ENCODE results near the gene PPP1CC.

The PPP1CC gene

DNA sequence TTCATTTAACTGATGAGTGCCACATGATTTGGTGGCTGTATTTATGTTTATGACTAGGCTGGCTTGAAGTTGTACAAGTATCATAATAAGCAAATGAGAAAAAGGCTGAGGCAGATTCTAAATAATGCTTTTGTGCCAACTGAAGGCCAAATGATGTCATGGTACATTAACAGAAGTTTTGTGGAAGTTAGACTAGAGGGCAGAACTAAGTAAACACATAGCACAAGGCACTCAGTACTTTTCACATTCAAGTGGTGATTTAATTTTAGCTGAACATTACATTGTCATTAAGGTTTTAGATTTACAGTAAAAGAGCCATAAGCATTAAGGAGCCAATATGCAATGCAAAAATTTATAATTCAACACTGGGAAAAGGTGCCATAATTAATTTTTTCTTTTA is 21.1 kb downstream of the PPP1CC start:
- DNase-seq, result no peak

DNA sequence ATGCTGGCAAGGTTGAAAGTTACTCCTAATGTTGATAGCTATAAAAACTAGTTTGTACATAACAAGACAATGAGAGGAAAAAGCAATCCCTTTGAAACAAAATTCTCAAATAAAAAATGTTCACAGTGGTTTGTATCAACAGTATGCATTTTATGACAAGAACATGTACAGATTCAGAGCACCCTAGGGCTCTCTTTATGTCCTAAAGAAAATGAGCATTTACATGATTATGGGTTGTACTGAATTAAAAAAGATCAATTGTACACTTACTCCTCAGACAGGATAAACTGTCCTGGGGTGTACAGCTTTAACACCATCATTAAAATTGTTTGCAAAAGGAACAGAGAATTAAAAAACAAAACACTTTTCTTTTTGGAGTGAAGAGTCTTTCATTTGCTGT is 22.2 kb downstream of the PPP1CC start:
- no peak for DNase-seq

DNA sequence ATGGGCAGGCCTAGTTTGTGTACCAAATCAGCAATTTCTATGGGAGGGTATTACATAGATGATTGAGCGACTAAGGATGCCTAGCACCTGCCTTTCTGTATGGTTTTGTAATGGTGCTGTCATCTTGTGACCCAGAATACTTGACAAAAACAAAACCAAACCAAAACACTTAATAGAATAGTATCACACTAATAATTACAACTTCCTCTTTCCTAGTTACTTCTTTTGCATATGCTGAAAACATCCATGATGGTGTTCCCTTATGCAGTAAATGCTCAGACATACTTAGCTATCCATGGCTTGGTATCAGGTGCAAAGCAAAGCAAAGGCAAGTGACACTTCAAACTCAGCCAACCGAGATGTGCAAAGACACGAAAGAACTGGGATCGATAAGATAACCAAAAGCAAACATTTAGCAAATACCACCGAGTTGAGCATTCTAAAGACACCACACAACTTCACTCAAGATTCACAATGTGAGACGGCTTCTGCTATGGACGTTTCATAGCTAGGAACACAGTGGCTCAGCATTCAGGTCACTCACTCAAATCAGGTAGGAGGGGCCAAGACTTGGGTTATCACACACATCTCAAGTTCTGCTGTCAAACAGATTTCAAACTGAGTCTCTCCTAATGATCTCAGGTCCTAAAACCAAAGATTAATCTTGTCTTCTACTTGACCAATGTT is 24.3 kb downstream of the PPP1CC start:
- no peak for DNase-seq

DNA sequence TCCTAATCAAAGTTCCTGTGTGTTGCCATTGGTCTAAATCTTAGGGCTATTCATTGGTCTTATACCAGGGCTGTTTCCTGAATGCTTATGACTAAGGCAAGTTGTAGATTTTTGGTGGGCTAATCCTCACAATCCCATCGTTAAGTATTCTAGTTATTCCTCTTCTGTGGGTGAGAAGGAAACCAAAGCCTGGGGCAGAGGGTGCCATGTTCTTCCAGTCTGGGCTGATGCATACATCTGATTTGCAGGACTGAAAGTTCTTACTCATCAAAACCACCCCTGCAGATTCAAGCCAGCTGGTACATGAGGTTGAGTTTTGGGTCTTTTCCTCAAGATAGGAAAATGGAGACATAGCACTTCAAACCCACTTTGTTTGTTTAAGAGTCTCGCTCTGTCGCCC is 25.7 kb downstream of the PPP1CC start:
- DNase-seq, result peak; percentile 26

DNA sequence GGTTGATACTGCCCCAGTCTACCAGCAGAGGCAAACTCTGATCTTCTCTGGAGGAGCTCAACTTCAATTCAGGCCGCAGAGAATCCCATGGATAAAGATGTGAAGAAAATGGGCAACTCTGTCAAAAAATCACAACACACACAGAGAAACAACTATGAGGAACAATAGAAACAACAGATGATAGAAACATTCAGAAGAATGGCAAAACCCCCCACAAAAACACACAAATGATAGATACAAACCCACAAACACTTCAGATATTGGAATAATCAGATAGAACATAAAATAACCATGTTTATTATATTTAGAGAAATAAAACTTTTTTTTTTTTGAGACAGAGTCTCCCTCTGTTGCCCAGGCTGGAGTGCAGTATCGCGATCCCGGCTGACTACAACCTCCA is 33.8 kb downstream of the PPP1CC start:
- DNase-seq, result no peak

DNA sequence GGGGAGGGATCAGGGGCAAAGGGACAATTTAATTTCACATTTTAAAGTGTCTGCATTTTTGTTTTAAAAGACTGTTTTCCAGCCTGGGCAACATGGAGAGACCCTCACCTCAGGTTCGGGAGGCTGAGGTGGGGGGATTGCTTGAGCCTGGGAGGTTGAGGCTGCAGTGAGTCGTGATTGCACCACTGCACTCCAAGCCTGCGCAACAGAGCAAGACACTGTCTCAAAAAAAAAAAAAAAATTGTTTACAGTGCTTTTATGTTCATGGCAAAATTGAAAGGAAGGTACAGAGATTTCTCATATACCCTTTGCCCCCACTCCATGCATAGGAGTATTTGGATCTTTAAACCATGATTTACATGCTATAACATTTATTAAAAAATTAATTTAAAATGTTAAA is 37.4 kb downstream of the PPP1CC start:
- DNase-seq, result no peak

DNA sequence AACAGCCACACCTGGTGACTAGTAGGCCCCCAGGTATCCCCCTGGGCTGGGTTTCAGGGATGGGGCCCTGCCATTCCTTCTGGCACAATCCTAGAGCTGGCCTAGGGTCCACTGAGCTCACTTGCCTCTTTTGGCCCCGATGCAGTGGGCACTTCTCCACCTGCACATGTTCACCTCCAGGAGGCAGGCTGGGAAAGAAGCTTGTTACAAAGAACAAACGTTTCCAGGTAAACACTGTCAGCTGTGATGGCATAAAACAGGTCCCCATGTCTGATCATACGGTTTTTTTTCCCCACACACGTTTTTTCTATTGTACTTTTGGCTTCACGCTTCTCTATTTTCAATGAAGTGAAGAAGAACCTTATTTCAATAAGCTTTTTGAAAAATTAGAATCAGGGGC is 37.9 kb downstream of the PPP1CC start:
- no peak for DNase-seq

DNA sequence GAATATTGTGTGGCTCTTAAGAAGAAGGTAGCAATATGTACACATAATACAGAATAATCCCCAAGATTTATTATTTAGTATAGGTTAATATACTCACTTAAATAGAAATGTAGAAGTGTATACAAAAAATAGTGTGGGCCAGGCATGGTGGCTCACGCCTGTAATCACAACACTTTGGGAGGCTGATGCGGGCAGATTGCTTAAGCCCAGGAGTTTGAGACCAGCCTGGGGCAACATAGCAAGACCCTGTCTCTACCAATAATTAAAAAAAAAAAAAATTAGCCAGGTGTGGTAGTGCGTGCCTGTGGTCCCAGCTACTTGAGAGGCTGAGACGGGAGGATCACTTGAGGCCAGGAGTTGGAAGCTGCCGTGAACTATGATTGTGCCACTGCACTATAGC is 38.5 kb downstream of the PPP1CC start:
- DNase-seq, result no peak

DNA sequence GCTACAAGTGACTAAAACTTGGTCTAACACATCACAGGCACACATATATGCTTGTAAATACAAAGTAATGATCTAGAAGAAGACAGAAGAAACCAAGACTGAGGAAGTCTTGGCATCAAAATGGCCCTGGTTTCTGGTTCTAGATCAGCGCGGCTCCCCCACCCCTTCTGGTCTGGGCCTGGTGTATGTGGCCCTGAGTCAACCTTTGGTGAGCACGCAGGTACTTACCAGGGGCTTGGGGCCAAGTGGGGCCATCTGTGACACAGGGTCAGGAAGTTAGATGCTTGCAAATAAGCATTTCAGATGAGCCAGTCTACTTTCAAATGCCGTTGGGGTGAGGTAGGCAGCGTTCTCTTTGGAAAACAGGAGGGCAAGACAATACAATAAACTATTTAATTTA is 40.6 kb downstream of the PPP1CC start:
- no peak for DNase-seq

DNA sequence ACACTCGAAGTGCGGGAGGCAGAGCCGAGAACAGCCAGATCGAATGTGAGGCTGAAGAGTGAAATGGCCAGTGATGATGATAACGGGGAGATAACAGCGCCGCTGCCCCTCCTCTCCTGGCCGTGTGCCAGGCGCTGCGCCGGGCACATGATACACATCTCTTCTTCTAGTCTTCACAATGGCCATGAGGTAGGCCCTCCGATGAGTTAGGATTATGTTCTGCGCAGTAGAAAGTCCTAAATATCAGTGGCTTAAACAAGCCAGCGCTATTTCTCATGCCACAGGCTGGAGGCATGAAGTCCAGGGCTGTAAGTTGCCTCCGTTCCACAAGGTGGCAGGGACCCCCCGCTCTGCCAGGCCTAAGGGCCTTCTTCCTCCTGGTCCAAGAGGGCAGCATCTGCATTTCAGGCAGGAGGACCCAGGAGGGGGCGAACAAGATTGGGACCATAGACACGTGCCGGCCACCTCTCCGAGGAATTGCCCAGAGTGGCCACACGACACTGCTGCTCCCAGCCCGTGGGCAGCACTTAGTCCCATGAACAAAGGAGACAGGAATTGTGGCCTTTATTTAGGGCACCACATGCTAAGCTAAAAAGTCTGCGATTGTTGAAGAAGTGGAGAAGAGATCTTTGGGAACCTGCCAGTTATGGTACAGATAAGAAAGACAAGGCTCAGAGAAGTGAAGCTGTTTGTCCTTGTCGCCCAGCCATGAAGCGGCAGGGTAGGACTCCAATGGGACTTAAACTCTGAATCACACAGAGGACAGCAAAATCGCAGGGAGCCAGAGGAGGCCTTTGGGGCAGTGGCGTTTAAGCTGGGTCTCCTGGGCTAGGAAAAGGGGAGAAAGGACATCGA is 42.9 kb downstream of the PPP1CC start:
- no peak for DNase-seq

DNA sequence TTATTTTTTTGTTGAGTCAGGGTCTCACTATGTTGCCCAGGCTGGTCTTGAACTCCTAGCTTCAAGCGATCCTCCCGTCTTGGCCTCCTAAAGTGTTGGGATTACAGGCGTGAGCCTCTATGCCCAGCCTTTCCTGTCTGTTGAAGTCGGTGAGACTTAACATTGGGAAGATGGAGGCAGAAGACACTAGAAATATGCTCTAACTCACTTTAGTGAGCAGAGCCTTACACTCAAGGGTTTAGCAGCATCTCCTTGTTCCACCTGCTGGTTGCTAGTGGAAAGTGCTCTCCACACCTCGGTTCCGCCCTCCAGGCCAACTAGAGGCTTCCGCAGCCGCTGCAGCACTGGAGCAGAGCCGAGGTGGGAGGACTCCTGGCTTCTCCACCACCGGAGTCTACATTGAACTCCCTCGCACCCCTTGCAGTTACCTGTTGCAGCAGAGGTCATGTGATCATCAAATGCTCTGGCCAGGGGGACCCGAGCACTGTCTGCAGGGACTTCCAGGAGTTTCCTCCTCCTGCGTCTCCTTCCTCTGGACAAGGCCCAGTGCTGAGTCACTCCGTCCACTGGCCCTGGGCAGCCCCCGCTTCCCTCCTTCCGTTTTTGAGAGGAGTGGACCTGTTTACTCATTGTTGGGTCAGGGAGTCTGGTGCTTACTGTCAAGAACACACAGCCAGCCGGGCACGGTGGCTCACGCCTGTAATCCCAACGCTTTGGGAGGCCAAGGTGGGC is 44.4 kb downstream of the PPP1CC start:
- peak; percentile 87 for DNase-seq

DNA sequence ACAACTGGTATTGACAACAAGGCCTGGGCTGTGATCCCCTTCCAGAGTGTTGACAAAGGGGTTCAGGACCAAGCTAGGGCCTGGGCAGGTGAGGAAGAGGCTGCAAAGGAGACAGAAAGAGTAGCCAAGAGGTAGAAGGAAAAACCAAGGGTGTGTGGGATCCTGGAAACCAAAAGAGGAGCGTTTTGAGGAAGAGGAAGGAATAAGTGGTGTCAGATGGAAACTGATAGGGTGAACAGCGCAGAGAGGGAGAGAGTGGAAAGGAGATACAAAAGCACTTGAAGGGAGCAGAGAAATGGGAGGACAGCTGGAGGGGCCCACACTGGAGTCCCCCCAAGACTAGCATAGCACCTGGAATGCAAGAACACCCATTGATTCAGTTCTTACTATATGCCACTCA is 45.5 kb downstream of the PPP1CC start:
- no peak for DNase-seq

DNA sequence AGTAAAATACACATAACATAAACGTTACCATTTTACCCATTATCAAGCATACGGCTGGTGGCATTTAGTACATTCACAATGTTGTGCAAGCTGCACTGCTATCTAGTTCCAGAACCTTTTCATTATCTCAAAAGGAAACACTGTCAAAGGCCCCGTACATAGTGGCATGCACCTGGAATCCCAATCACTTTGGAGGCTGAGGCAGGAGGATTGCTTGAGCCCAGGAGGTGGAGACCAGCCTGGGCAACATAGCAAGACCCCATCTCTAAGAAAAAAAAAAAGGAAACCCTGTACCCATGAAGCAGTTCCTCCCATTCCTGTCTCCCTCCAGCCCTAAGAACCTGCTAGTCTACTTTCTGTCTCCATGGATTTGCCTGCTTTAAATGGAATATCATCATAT is 46.4 kb downstream of the PPP1CC start:
- DNase-seq, result no peak

DNA sequence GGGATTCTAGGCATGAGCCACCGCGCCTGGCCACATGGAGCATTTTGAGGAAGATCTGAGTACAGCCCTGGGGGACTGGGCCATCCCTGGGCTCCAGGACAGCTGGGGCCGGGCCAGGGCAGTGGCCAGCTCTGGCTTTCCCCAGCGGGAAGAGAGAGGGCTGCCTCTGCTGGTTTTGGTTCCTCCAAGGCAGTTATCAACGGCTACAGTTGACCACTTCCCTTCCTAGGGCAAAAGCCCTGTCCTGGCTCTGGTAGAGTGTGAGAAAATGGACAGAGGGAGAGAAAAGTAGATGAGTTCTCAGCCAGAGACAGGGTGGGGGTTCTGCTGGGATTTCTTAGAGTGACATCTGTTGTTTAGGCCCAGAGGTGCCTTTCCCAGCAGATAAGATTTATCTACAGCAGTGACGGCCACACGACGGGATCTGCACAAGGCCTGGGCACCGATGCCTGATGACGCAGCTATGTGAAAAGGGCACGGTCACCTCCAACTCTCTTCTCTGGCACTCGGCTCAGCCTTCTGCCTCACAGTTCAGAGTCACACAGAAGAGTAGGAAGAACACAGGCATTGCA is 48.3 kb downstream of the PPP1CC start:
- DNase-seq, result no peak

DNA sequence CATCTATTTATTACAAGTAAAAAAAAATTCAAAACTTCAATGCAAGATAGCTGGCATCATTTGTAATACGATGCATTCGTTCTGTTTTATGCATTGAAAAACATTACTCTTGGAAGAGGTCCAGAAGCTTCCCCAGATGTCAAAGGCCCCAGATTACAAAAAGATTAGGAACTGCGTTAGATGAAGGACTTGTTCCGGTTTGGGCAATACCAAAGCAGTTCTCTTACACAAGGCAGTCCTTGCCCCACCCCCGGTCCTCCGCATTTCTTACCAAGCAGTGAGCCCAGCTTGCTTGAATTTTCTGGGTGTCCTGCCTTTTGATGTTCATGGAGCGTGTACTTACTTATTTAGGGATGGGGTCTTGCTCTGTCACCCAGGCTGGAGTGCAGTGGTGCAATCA is 49.0 kb downstream of the PPP1CC start:
- no peak for DNase-seq

DNA sequence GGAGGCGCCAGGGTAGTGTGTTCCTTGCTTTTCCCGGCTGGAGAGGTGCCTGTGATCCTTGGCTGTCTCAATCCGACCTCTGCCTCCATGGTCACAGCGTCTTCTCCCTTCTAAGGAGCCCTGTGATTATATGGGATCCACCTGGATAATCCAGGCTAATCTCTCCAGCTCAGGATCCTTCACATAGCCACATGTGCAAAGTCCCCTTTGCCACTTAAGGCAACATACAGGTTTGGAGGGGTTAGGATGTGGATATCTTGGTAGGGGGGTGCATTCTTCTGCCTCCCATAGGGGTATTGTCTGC is 52.6 kb downstream of the PPP1CC start:
- DNase-seq, result no peak

DNA sequence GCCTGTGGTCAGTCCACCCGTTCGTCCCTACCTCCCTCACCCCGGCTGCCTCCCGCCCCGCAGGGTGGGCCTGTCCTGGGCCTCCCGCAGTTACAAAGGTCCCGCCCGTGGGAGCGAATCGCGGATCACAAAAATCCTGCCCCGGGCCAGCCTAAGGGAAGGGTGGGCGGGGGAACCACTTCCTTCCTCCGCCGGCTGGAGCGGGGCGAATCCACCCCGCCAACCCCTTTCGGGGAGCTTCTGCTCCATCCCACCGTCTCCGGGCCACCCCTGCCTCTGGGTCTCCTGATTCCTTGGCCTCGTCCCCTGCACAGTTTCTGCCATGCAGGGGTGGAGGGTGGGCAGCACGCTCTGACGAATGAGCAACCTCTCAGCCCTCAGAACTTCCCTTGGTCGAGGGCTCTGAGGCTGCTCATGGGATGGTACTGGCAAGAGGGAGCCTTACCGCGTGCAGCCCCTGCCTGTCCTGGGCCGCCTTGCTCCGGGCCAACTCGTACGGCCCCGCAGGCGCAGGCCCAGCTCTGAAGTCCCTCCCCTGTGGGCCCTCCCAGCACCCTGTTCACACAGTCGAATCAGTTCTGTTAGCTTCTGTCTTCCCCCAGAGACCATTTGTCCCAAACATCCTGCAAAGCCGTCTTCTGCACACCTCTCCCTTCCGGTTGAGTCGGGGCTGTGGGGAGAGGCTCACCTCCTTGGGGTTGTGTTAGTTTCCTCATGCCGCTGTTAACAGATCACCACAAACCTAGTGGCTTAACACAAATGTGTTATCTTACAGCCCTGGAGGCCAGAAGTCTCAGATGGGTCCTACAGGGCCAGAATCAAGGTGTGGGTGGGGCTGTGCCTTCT is 53.2 kb downstream of the PPP1CC start:
- peak; percentile 58 for DNase-seq

DNA sequence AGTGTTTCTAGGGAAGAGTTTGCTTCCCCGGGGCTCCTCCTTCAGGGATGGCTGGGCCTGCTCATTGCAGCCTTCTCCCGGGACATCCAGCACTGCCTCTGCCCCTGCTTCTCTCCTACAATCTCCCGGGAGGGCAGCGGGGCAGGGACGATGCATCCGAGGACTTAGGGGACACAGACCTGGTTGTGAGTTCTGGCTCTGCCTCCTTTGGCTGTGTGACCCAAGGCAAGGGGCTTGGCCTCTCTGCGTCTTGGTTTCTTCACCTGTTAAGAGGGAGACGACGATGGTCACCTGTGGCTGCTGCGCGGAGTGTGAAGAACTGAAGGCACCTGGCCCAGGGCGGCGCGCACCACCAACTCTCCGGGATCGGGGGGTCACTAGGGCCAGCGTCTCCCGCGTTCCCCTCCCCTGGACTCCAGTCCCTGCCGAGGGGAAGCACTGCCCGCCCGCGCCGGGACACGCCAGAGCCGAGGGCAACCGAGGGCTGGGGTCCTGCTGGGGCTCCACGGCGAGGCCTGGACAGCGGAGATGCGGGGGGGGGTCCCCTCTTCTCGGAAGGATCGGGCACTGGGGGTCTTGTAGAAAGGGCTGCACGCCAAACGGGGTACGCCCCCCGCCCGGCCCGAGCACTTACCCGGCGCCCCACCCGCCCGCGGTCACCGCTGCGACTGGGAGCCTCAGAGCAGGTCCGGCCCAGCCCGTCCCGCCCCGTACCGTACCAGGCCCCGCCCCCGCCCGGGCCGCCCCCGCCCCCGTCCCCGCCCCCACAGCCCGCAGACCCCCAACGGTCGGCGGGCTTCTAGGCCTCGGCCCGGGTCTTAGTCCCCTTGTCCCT is 54.0 kb downstream of the PPP1CC start, which contains the start of gene HVCN1:
TSS of gene HVCN1 (minus strand) at position 670 of the 835 bp plus-strand sequence. CDS start 5,870 bp downstream, outside the sequence.
- peak; percentile 27 for DNase-seq

DNA sequence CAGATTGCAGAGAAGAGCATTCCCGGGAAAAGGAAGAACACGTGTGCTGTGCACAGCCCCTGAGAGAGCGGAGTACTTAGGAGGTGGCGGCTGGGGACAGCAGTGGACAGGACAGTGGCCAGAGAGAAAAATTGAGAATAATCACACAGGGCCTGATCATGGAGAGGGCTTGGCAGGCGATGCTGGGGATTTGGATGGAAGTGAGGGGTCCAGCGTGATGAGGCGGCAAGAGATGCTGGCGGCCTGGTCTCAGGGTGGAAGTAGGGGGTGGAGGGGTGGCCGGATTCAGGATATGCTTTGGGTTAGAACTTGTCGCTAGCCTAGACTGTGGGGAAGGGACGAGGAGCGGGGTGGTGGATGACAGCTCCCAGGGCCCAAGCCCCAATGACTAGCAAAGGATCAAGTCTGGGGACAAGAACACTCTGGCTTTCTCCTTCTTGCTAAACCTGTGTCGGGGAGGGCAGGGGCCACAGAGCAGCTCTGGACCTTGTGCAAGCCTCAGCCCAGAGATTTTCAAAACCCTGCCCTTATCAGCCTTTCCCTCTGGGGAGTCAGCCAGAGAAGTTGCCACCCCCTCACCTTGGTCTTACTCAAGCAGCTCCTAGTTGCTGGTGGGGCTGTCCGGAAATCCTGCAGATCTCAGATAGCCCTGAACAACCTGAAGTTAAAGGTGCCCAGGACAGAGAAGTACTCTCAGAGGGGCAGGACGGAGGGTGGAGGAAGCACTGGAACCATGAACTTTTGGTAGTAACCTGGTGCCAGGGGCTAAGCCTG is 55.1 kb downstream of the PPP1CC start:
- DNase-seq, result no peak

DNA sequence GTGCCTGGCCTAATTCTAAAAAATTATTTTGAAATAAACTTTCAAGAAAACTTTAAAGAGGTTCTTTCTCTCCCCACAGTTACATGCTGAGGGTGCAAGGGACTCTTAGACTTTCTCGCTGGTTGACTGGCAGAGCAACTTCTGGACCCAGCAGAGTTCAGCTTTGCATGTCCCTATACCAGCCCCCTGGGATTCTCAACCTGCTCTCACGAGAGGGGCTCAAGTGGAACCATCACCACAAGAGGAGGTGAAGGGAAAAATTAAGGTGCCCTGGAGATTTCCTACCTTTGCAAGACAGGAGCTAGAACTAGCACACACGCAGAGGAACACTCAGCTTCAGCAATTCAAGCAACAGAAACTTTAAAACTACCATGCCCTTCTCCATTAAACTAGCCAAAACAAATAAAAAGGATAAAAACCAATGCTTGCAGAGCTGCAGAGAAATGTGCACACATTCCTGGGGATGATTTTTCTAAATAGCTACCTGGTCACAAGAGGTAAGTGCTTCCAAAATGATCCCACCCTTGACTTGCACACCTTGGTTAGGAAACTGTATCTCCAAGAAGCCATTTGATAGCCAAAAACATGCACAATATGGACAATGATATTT is 56.3 kb downstream of the PPP1CC start:
- no peak for DNase-seq
